Measurements from ENCODE around the gene TNFAIP3.

TNFAIP3 gene

DNA sequence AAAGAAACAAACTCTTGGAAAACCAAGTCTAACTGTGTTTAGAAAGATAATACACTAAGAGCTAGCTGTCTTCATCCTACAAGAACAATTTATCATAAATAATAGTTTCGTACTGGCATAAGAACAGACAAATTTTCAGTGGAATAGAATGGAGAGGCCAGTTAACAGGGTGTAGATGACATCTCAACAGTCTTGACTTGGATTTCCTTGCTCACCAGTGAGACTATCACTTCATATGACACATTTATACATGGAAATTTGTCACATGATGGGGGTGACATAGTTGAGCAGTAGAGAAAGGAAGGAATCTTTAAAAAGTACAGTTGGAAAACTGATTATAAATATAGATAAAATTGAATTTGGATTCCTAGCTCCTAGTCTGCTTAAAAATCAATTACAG is 35.6 kb downstream of the TNFAIP3 start:
- no peak for DNase-seq
- no peak for ATAC-seq

DNA sequence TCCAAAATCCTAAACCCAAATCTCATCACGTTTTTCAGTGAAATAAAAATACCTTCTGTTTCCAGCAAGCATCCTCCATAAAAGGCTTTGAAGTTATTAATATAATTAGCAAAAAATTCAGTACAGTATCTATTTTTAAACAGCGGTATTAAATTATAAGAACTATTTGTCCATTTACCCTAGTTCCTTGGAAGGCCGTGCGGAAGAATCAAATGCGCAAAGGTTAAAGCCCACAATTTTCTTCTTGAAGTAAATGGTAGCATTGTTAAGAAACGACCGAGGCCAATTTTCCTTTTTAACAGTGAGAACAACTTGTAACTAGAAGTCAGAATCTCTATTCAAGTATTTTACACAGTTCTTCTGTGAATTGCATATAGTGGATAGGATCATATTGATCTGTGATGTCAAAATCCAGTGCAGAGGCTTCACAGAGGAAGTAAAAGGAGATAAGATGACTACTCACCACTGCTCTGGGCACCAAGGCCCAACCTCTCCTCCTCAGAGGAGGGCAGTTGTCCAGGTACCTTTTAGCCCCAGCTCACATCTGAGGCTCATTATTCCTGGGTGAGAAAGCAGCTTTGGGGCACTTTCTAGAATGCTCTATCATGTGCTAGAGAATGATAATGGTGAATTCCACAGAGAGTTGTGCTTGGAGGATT is 36.3 kb downstream of the TNFAIP3 start:
- no peak for DNase-seq
- no peak for ATAC-seq

DNA sequence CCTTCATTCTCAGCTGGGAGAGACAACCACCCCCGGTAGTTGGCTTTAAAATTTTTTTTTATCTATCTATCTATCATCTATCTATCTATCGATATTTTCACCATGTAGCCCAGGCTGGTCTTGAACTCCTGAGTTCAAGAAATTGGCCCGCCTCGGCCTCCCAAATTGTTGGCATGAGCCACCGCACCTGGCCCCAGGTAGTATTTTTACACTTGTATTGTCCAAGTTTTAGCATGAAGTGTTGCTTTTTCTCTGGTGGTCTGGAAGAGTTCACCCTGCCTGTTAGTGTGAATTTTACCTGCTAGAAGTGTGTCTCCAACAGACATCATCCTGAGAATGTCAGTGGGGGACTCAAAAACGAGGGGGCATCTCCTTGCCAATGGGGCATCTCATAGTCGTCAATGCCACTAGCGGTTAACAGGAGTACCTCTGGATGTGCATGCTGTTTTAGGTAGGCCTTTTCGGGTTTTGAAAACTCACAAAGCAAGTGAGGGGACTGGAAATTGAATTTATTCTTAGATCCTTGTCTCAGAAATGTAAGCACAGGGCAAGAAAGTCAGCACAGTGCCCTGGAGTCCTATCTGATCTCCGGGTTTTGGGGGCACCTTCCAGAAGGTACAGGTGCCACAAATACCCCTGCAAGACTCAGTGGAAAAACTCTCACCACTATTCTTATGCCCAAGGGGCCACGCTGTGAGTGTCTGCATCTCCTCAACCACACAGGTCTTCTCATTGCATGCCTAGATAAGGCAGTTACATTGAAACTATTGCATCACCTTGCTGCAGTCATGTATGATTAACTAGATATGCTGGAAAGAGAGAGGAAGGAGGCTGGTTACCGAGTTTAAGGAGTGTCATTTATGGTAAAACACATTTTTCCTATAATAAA is 37.1 kb downstream of the TNFAIP3 start:
- DNase-seq (peak; percentile 62), ATAC-seq (peak; percentile 81)

DNA sequence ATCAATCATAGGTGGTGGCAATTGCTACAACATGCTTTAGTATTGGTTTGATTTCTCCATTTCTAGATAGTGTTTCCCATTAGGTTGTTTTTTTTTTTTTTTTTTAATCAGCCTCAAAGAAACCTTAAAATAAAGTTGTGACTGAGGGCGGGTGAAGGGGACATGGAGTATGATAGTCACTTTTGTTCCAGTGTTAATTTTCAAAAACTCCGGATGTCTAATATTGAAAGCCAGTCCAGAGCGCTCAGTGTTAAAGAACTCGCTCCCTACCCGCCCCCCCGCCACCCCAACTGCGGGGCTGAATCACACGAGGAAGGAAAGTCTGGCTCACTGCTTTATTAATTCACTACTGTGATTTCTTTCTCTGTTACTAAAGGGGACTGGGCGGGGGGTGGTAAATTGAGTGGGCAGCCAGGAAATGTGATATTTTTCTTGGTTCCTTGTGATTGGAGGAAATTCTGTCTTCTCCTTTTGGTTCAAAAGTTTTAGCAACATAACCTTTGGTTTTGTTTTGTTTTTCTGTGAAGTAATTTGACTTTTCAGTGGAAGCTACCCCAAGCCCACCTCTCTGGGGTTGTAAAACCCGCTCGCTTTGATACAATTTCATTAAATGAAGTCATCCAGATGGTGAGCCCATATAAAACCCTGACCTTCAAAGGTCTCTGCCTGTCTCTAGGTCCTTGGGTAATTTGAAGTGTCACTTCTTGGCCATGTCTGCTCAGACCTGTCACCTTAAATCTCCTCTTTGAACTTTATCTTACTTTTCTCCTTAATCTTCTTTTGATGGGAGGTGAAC is 38.0 kb downstream of the TNFAIP3 start:
- peak; percentile 84 for DNase-seq
- ATAC-seq: peak; percentile 73

DNA sequence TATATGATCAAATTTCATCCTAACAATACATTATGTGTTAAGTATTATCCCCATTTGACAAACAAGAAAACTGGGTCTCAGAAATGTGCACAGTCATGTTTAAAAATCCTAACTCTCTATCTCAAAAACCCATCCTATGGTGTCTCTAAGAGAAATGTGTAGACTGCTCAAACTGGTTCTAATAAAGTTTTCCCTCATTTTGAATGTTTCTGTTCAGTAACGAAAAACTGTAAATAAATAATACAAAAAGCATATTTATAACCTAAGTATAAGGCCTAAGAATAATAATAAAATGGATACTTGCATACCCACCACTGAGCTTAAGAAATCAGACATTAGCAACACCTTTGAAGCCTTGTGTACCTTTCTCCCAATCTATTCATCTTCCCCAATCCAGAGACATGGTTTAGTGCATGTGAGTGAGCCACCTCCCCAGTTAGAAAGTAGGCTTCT is 39.0 kb downstream of the TNFAIP3 start:
- DNase-seq (no peak), ATAC-seq (no peak)

DNA sequence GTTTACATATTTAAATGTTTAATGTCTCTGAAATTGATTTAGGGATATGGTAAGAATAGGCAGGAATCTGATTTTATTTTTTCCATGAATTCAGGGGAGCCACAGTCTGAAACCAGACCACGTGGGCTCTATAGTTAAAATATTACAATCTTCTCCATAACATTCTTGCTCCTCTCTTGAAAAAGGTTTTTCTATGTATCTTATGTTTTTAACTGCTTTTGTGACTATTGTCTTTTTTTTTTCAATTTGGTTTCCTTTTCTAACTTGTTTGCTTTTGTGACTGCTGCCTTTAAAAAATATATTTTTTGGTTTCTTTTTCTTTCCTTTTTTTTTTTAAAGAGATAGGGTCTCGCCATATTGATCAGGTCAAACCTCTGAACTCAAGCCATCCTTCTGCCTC is 40.1 kb downstream of the TNFAIP3 start:
- DNase-seq (no peak), ATAC-seq (no peak)

DNA sequence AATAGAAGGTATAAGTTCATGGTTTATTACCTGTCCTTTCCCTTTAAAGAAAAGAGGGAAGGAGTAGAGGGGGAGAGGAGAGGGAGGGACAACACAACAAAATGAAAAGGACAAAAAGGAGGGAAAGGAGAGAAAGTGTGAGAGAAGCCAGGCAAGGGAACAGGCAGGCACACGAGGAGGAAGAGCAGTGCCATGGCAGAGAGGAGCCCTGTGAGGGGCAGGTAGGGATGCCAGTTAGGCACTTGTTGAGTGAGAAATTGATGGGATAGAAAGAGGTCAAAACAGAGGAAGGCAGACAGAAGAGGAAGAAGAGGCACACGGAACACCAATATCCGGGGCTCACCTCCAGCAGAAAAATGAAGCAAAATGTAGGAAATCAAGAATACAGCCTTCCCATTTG is 42.5 kb downstream of the TNFAIP3 start:
- no peak for DNase-seq
- ATAC-seq: no peak

DNA sequence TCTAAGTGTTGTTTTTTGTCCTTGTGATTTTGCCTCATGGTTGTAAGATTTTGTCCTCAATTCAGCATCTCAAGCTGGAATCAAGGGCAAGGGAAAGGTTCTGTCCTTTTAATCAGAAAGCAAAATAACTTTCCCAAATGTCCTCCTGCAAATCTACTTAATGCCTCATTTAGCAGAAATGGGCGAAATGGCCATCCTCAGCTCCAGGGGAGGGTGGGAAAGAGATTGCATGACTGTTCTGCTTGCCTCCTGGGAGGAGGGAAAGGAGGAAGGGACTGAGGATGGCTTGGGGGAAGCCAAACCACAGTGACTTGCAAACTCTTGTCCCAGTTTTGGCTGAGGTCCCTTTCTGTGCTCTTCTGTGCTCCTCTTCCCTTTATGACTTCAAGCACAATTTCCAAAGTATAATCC is 43.4 kb downstream of the TNFAIP3 start:
- DNase-seq (no peak), ATAC-seq (no peak)

DNA sequence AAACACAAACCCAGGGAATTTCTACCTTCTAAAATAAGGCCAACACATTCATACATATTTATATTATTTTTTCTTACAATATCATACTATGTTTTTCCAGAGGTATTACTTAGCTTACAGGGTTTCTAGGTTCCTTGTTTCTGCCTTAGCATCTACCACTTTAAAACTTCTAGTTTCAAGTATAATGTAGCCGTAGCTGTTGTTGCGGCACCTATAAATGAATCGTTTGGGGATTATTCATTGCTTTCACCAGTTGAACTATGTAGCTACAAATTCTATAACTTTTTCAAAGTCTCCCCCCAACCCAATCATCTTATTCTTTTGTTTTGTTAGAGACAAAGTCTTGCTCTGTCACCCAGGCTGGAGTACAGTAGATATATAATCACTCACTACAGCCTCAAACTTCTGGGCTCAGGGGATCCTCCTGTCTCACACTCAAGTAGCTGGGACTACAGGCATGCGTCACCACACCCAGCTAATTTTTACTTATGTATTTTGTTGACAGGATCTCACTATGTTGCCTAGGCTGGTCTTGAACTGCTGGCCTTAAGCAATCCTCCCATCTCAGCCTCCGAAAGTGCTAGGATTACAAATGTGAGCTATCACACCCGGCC is 43.9 kb downstream of the TNFAIP3 start:
- DNase-seq: no peak
- ATAC-seq: no peak

DNA sequence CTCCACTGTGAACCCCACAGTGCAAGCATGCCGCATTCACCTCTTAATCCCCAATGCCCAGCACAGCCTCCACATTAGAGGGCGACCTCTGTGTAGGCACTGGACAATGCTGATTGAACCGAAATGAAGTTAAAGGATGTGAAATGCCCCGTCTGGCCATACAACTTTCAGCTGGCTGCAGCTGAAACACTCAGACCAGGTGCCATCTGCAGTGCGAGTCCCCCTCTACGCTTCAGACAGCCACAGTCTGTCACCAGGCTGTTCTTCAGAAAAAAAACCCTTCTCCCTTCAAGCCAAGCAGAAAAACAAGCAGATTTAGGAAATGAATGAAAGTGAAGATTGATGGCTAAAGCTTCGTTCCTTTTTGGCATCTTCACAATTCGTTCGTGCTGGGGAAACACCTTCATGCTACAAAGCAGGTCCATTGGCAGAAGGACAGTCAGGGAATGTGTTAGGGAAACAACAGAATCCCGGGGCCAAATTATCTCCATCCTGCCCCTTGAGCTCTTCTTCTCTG is 44.7 kb downstream of the TNFAIP3 start:
- ATAC-seq (no peak), DNase-seq (no peak)

DNA sequence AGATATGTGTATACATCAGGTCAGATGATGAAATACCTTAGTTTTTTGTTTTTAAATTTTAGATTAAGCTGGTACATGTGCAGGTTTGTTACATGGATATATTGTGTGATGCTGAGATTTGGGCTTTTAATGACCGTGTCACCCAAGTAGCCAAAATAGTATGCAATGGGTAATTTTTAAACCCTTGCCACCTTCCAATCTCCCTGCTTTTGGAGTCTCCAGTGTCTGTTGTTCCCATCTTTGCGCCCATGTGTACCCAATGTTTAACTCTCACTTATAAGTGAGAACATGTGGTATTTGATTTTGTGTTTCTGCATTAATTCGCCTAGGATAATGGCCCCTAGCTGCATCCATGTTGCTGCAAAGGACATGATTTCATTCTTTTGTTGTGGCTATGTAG is 45.8 kb downstream of the TNFAIP3 start:
- no peak for DNase-seq
- ATAC-seq: no peak

DNA sequence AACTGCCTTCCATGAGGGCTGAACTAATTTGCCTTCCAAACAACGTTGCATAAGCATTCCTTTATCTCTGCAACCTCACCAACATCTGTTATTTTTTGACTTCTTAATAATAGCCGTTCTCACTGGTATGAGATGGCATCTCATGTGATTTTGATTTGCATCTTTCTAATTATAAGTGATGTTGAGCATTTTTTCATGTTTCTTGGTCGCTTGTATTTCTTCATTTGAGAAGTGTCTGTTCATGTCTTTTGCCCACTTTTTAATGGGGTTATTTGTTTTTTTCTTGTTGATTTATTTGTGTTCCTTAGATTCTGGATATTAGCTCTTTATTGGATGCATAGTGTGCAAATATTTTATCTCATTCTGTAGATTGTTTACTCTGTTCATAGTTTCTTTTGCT is 46.4 kb downstream of the TNFAIP3 start:
- DNase-seq: no peak
- ATAC-seq: no peak

DNA sequence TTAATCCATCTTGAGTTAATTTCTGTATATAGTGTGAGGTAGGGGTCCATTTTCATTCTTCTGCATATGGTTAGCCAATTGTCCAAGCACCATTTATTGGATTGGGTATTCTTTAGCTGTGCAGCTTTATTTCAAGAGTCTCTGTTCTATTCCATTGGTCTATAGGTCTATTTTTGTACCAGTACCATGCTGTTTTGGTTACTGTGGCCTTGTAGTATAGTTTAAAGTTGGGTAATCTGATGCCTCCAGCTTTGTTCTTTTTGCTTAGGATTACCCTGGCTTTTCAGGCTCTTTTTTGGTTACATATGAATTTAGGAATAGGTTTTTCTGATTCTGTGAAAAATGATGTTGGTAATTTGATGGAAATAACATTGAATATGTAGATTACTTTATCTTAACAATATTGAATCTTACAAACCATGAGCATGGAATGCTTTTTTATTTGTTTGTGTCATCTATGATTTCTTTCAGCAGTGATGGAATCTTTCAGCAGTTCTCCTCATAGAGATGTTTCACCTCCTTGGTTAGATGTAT is 47.0 kb downstream of the TNFAIP3 start:
- no peak for ATAC-seq
- DNase-seq: no peak

DNA sequence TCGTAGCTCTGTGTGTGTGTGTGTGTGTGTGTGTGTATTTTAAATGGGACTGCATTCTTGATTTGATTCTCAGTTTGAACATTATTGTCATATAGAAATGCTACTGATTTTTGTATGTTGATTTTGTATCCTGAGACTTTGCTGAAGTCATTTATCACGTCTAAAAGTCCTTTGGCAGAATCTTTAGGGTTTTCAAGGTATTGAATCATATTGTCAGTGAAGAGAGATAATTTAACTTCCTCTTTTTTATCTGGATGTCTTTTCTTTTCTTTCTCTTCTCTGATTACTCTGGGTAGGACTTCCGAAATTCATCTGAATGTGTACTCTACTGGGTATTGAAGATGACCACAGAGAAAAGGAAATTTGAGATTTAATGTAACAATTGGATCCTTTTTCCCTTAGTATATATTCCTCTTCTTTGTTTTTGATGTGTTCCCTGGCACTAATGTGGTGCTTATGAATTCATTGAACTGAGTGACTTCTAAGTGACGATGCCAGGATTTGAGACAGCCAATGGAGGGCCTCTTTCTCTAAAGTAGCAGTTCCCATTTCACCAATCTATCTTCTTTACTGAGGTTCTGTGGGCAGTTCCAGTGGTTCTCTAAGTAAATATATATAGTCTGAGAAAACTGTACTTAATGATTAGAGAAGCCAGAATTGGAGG is 47.6 kb downstream of the TNFAIP3 start:
- DNase-seq: no peak
- no peak for ATAC-seq

DNA sequence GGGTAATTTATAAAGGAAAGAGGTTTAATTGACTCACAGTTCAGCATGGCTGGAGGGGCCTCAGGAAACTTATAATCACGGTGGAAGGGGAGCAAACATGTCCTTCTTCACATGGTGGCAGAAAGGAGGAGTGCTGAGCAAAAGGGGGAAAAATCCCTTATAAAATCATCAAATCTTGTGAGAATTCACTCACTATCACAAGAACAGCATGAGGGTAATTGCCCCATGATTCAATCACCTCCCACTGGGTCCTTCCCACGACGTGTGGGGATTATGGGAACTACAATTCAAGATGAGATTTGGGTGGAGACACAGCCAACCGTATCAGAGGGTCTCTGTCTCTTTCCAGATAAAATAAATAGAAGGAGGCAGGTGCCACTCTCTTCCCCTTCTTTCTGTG is 48.7 kb downstream of the TNFAIP3 start:
- DNase-seq (no peak), ATAC-seq (no peak)

DNA sequence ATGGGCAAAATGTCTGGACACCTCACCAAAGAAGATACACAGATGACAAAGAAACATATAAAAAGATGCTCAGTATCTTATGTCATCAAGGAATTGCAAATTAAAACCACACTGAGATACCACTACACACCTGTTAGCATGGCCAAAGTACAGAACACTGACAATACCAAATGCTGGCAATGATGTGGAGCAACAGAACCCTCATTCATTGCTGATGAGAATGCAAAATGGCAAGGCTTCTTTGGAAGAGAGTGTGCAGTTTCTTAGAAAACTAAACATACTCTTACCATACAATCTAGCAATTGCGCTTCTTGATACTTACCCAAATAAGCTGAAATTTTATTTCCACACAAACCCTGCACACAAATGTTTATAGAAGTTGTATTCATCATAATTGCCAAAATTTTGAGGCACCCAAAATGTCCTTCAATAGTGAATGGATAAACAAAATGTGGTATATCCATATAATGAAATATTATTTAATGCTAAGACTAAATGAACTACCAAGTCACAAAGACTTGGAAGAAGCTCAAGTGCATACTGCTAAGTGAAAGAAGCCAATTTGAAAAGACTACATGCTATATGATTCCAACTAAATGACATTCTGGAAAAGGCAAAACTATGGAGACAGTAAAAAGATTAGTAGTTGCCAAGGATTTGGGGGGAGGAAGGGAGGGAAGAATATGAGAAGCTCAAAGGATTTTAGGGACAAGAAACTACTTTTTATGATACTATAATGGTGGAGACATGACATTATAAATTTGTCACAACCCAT is 50.7 kb downstream of the TNFAIP3 start:
- DNase-seq (no peak), ATAC-seq (no peak)

DNA sequence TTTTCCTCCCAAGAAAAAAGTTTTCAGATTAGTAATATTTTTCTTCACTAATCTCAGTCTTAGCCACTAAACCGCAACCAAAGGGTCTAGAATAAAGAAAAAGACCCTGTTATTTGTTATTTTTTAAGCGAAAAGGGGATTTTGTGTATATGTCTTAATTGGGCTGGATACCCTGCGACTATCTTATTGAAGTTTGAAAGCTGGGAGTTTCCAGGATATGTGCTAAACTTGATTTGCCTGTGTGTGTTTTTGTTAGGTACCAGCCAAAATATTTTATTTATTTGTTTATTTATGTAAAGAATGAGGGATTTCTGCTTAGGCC is 52.4 kb downstream of the TNFAIP3 start:
- DNase-seq: no peak

DNA sequence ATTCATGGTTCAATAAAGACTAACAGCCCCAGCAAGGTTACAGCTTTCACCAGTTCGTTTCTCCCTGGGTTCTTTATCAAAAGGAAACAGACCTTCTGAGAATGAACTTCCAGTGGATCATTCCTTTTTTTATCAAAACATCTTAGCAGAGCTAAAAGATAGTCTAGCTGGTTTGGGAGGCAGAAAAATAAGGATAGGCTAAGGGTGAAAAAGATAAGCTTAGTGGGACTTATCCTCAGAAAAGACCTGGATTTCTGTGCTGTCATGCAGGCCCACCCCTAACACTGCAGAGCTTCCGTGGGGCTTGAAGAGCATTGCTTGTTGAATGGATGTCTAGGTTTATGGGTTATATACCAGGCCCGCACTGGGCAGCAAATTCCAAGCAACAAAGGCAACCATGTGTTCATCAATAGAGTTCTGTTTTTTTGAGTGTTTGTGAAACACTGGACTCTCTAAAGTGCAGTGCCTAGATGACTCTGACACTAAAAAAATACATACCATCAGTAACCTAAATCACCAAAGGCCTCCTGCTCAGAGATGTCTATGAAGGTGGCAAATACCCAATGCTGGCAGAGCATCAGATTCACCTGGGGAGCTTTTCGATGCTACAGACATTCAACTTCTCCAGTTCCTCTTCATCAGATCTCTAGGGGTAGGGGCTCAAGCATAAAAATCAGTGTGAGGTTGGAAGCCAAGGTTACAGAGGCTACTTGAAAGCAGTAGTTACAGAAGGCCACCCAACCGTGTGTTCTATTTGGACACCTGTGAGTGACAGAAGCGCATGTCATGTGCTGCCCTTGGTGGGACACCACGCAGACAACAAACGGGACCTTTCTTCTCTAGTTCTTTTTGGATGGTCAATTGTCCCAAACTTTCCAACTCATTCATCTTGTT is 53.0 kb downstream of the TNFAIP3 start:
- ATAC-seq (peak; percentile 11), DNase-seq (no peak)

More for the DNA sequence above, 52.4 kb downstream of the TNFAIP3 start:
- ATAC-seq: no peak

DNA sequence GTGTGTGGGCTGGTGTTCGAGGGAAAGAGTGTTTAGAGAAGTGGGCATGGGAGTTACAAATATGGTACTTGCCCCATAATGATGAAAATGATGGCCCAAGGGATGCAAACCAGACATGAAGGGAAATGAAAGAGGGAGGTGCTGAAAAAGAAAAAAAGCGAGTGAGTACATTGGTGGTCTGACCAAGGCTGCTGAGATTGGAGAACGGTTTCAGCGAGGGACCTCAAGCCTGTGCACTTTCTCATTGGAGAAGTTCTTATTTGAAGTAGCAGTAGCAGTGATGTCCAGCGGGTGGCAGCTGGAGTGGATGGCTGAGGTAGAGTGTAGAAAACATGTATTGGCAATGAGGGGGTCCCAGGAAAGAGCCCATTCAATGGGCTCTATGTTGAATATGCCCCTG is 54.8 kb downstream of the TNFAIP3 start:
- ATAC-seq (no peak), DNase-seq (no peak)

All from stimulated activated naive CD8-positive, alpha-beta T cell treated with anti-CD3 and anti-CD28 coated beads, Interleukin-15, Interleukin-2, amounts not matched to agents 100 U/mL and 50 U/mL, for 24 hours (primary cell).